Loucy (cell line): ENCODE results near the gene ACAT2.

Experiments used
- EZH2phosphoT487 ChIP-seq: fragments of 200-600 bp; IDR thresholded peaks from 2 replicates; pipeline ENCODE4 v1.6.1; 2018; ENCODE audit warnings: antibody characterized with exemption, mild to moderate bottlenecking, moderate library complexity, borderline replicate concordance
- TF ChIP-seq, protein P1 (sequence below): fragments of 200-600 bp; sonication (generic); conservative IDR thresholded peaks from 2 replicates; pipeline ENCODE4 v1.5.1; 2014; ENCODE audit warnings: mild to moderate bottlenecking, antibody characterized with exemption, low read length

DNA sequence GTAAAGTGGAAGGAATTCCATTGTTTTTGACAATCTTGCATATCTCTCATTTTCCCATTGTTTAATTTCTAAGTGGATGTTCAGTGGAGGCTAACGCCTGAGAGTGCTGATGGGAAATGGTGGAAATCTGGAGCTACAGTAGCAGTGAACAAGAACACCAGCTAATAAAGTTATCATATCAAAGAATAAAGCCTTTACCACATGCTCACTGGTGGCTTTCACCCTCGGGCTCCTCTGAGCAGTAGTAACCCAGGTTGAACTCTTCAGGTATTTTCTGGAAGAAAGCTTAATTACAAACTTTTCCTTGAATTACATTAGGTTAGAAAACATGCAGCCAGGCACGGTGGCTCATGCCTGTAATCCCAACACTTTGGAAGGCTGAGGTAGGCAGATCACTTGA lies 10.4 kb upstream of the ACAT2 start:
- TF ChIP-seq, protein P1, sequence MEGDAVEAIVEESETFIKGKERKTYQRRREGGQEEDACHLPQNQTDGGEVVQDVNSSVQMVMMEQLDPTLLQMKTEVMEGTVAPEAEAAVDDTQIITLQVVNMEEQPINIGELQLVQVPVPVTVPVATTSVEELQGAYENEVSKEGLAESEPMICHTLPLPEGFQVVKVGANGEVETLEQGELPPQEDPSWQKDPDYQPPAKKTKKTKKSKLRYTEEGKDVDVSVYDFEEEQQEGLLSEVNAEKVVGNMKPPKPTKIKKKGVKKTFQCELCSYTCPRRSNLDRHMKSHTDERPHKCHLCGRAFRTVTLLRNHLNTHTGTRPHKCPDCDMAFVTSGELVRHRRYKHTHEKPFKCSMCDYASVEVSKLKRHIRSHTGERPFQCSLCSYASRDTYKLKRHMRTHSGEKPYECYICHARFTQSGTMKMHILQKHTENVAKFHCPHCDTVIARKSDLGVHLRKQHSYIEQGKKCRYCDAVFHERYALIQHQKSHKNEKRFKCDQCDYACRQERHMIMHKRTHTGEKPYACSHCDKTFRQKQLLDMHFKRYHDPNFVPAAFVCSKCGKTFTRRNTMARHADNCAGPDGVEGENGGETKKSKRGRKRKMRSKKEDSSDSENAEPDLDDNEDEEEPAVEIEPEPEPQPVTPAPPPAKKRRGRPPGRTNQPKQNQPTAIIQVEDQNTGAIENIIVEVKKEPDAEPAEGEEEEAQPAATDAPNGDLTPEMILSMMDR, result no peak
- TF ChIP-seq EZH2phosphoT487, result no peak
